Esophagus (tissue), 2 donors: ENCODE measurements around the gene ANAPC10. TPM values are rescaled to one million over a fixed set of nuclear protein-coding genes. Genes with fewer than 3 reads are reported as not detected.

Source experiments
- H3K27ac ChIP-seq, 2 donors: one replicate each; pipeline ENCODE4 v1.5.1; 2013; ENCODE audit warnings: low read depth in 2 of 2, mild to moderate bottlenecking in 2 of 2, inconsistent platforms in 1 of 2, low read length in 1 of 2, moderate library complexity in 1 of 2
- H3K27me3 ChIP-seq, 2 donors: one replicate each; pipeline ENCODE4 v1.6.1; 2013; ENCODE audit warnings: low read length in 2 of 2, control low read depth in 1 of 2, mild to moderate bottlenecking in 1 of 2; ENCODE audit not compliant: insufficient read depth in 2 of 2, control insufficient read depth in 1 of 2
- H3K36me3 ChIP-seq, 2 donors: one replicate each; pipeline ENCODE4 v1.6.1; 2013; ENCODE audit warnings: low read length in 1 of 2; ENCODE audit not compliant: control insufficient read depth in 2 of 2, insufficient read depth in 2 of 2
- H3K4me1 ChIP-seq, 2 donors: one replicate each; pipeline ENCODE4 v1.6.1; 2013; ENCODE audit warnings: low read length in 1 of 2; ENCODE audit not compliant: control insufficient read depth in 2 of 2, insufficient read depth in 2 of 2
- H3K4me3 ChIP-seq, 2 donors: one replicate each; pipeline ENCODE4 v1.5.1; 2013; ENCODE audit warnings: low read length in 2 of 2, mild to moderate bottlenecking in 2 of 2, low read depth in 1 of 2, moderate library complexity in 1 of 2
- H3K9me3 ChIP-seq, 2 donors: one replicate each; pipeline ENCODE4 v1.6.1; 2013; ENCODE audit warnings: mild to moderate bottlenecking in 2 of 2, low read depth in 1 of 2, low read length in 1 of 2, moderate library complexity in 1 of 2; ENCODE audit not compliant: control insufficient read depth in 2 of 2, insufficient read depth in 1 of 2
- WGBS, 2 donors: extraction: QIAGEN DNeasy Blood & Tissue Kit; methylation state at CpG; one replicate each; pipeline ENCODE4 v1.1.7; 2013; 5-methylcytosine and 5-hydroxymethylcytosine counted together
- polyA plus RNA-seq, 2 donors: library from polyadenylated mRNA; stranded (reverse); fragments of 200-250 nt; gene quantifications; one replicate each; pipeline ENCODE4 v1.2.3, GENCODE V29; 2013
- donor health status: healthy with polysubstance abuse.
- donor health status: Bipolar disorder and iron deficiency.

ANAPC10 gene
- polyA plus RNA-seq, 2 donors, result 6.2 to 11.7 TPM

GRCh38 chr4:144948421-144948820, 149.6 kb downstream of the ANAPC10 start:
- Histone ChIP-seq H3K4me1 (no peaks in the 10 kb centered on the region), H3K4me3 (no peak overlapping the region), H3K9me3 (peaks cover 6 to 7% of the 10 kb centered on the region in 2 donors), H3K36me3 (no peaks in the 10 kb centered on the region), H3K27me3 (peaks cover 0 to 3% of the 10 kb centered on the region in 2 donors), H3K27ac (no peak overlapping the region)
- 76 to 77% methylated on average over 5 of the region's 5 CpGs for WGBS, 2 donors

- peaks cover 0 to 3% of the 10 kb centered on the region in 2 donors for H3K27me3 ChIP-seq
- 67 to 69% methylated on average over 2 of the region's 2 CpGs for WGBS, 2 donors
- no peaks in the 10 kb centered on the region for H3K36me3 ChIP-seq
- H3K4me3 ChIP-seq, result no peak overlapping the region
- no peaks in the 10 kb centered on the region for H3K4me1 ChIP-seq
- peaks cover 6 to 7% of the 10 kb centered on the region in 2 donors for H3K9me3 ChIP-seq
- no peak overlapping the region for H3K27ac ChIP-seq
Observed at GRCh38 chr4:144948009-144948408, 150.0 kb downstream of the ANAPC10 start.

Other genes starting within 250 kb of the ANAPC10 start
- gene ABCE1, start 115 bp upstream of the ANAPC10 start, polyA plus RNA-seq, result 10 to 100 TPM; 14.8 to 27.4 TPM
- gene OTUD4, start 82.4 kb upstream of the ANAPC10 start, polyA plus RNA-seq, result 1 to 10 TPM; 7.8 to 8.3 TPM